Left lobe of liver (tissue), 2 donors: ENCODE data around the gene CRTC2. TPM values are rescaled to one million over a fixed set of nuclear protein-coding genes. Genes with fewer than 3 reads are reported as not detected.
"Not testable (repeated sequence)": the region's sequence is repeated elsewhere in the genome, so short reads cannot be mapped to it uniquely, and the experiment has no call there.

Source experiments
- ATAC-seq: fragments of 200-7000 bp; cut with Tn5 transposase; one replicate; pipeline ENCODE4 v1.9.1; 2020; ENCODE audit warnings: mild to moderate bottlenecking, moderate library complexity
- DNase-seq: peaks from one replicate; pipeline ENCODE4 v3.0.0-alpha.2; 2020; ENCODE audit warnings: low spot score
- total RNA-seq: library from RNA; stranded (reverse); gene quantifications from one replicate; pipeline ENCODE4 v1.2.1, GENCODE V29; 2021
- donor health status: DM: no; HTN: no; CAD: no; lungs with moderate emphysema.
- donor health status: DM: no; HTN: yes; CAD: no.

CRTC2 gene
- total RNA-seq: 23.8 TPM

- DNase-seq (peak; percentile 99), ATAC-seq (peak; percentile 80)
These were observed at the start of gene CRTC2 for GRCh38 chr1:153958111-153958960. Gene CRTC2, minus strand, starts transcription at chr1:153958612. Its CDS starts 115 bp downstream, at chr1:153958497.

GRCh38 chr1:154006136-154006535, 47.7 kb upstream of the CRTC2 start:
- ATAC-seq: no peak
- no peak for DNase-seq

GRCh38 chr1:154000420-154000819, 42.0 kb upstream of the CRTC2 start:
- DNase-seq (no peak), ATAC-seq (no peak)

- not testable (repeated sequence) for DNase-seq, ATAC-seq
These were observed 38.5 kb upstream of the CRTC2 start for GRCh38 chr1:153996882-153997281.

- ATAC-seq (no peak), DNase-seq (no peak)
These were observed 37.2 kb upstream of the CRTC2 start for GRCh38 chr1:153995640-153996039.

- DNase-seq: no peak
- no peak for ATAC-seq
These were observed 36.8 kb upstream of the CRTC2 start for GRCh38 chr1:153995202-153995601.

- ATAC-seq (no peak), DNase-seq (no peak)
These were observed 33.4 kb upstream of the CRTC2 start for GRCh38 chr1:153991806-153992205.

- no peak for DNase-seq
- no peak for ATAC-seq
These were observed 32.8 kb upstream of the CRTC2 start for GRCh38 chr1:153991151-153991630.

GRCh38 chr1:153990468-153991150, 32.2 kb upstream of the CRTC2 start, which contains the start of gene RPS27:
Gene RPS27, plus strand, starts transcription at chr1:153990762. Its CDS starts 35 bp downstream, at chr1:153990797.
- peak; percentile 65 for ATAC-seq
- DNase-seq: peak; percentile 91

GRCh38 chr1:153987621-153988020, 29.2 kb upstream of the CRTC2 start:
- ATAC-seq: no peak
- DNase-seq: no peak

- DNase-seq (peak; percentile 92), ATAC-seq (peak; percentile 86)
These were observed 27.7 kb upstream of the CRTC2 start, which contains the start of gene RAB13 for GRCh38 chr1:153985941-153986761. Gene RAB13, minus strand, starts transcription at chr1:153986339. Its CDS starts 103 bp downstream, at chr1:153986236.

- no peak for ATAC-seq
- no peak for DNase-seq
These were observed 27.0 kb upstream of the CRTC2 start for GRCh38 chr1:153985341-153985912.

GRCh38 chr1:153984123-153984894, 25.9 kb upstream of the CRTC2 start:
- ATAC-seq (no peak), DNase-seq (no peak)

- DNase-seq: not testable (repeated sequence)
These were observed 23.3 kb upstream of the CRTC2 start for GRCh38 chr1:153981735-153982134.

GRCh38 chr1:153979091-153979490, 20.7 kb upstream of the CRTC2 start:
- not testable (repeated sequence) for DNase-seq, ATAC-seq

More at GRCh38 chr1:153981735-153982134, 23.3 kb upstream of the CRTC2 start:
- not testable (repeated sequence) for ATAC-seq

GRCh38 chr1:153978274-153978909, 20.0 kb upstream of the CRTC2 start:
- ATAC-seq (peak; percentile 5), DNase-seq (no peak)

- peak; percentile 93 for DNase-seq
- ATAC-seq: peak; percentile 93
These were observed 19.1 kb upstream of the CRTC2 start, which contains the start of gene JTB for GRCh38 chr1:153977250-153978240. Gene JTB, minus strand, starts transcription at chr1:153977674. Its CDS starts 422 bp downstream, at chr1:153977252.

- ATAC-seq (no peak), DNase-seq (no peak)
These were observed 18.4 kb upstream of the CRTC2 start for GRCh38 chr1:153976819-153977249.
